HepG2 (cell line): ENCODE results near the gene PSENEN. TPM values are rescaled to one million over a fixed set of nuclear protein-coding genes. Genes with fewer than 3 reads are reported as not detected.
A peak's percentile ranks its signal among the peaks of the same experiment; 100 is the strongest.

Source experiments
- ATF7 ChIP-seq, 2 experiments: fragments of 450-650 bp in 1 of 2; sonication (generic) in 1 of 2; formaldehyde crosslinking in 1 of 2; IDR thresholded peaks; 2 replicates each; pipeline versions ENCODE4 v1.4.0 to v1.6.1; 2016 to 2020; ENCODE audit warnings: antibody characterized with exemption in 1 of 2, mild to moderate bottlenecking in 1 of 2, missing genetic modification reagents in 1 of 2
- CBX5 ChIP-seq: sonication (generic); formaldehyde crosslinking; IDR thresholded peaks from 2 replicates; pipeline ENCODE4 v1.4.0; 2020; ENCODE audit warnings: missing genetic modification reagents, borderline replicate concordance
- CHD4 ChIP-seq: fragments of 200-600 bp; sonication (generic); IDR thresholded peaks from 2 replicates; pipeline ENCODE4 v1.7.0; 2017; ENCODE audit warnings: mild to moderate bottlenecking, low read length, borderline replicate concordance
- ERF ChIP-seq: IDR thresholded peaks from 2 replicates; pipeline ENCODE4 v1.6.1; 2018; ENCODE audit warnings: missing biosample characterization, missing genetic modification reagents
- GABPB1 ChIP-seq: IDR thresholded peaks from 2 replicates; pipeline ENCODE4 v1.6.1; 2016; ENCODE audit warnings: mild to moderate bottlenecking, missing genetic modification reagents, moderate library complexity, missing compliant biosample characterization
- GLI4 ChIP-seq: sonication (generic); formaldehyde crosslinking; IDR thresholded peaks from 2 replicates; pipeline ENCODE4 v1.5.1; 2020; ENCODE audit warnings: missing genetic modification reagents, mild to moderate bottlenecking, moderate library complexity, borderline replicate concordance
- ISX ChIP-seq: sonication (generic); formaldehyde crosslinking; conservative IDR thresholded peaks from 2 replicates; pipeline ENCODE4 v1.5.0; 2020; ENCODE audit warnings: missing genetic modification reagents
- MAX ChIP-seq: IDR thresholded peaks from 2 replicates; pipeline ENCODE4 v1.6.1; 2012; ENCODE audit warnings: inconsistent platforms
- MLX ChIP-seq: IDR thresholded peaks from 2 replicates; pipeline ENCODE4 v1.6.1; 2016
- RFX5 ChIP-seq: IDR thresholded peaks from 2 replicates; pipeline ENCODE4 v1.6.1; 2011; ENCODE audit warnings: low read depth, low read length, improper control_type of control experiment
- SIX4 ChIP-seq: sonication (generic); formaldehyde crosslinking; IDR thresholded peaks from 2 replicates; pipeline ENCODE4 v1.4.0; 2020; ENCODE audit warnings: missing genetic modification reagents
- SKI ChIP-seq: fragments of 450-650 bp; IDR thresholded peaks from one replicate; pipeline ENCODE4 v1.6.1; 2018; ENCODE audit warnings: mild to moderate bottlenecking; ENCODE audit not compliant: partially characterized antibody
- SMYD3 ChIP-seq: sonication (generic); formaldehyde crosslinking; IDR thresholded peaks from 2 replicates; pipeline ENCODE4 v1.8.1; 2023; ENCODE audit warnings: mild to moderate bottlenecking, missing genetic modification reagents
- ZFP36 ChIP-seq: fragments of 150-350 bp; IDR thresholded peaks from 2 replicates; pipeline ENCODE4 v1.6.1; 2018; ENCODE audit warnings: borderline replicate concordance, low read length, low read depth; ENCODE audit not compliant: partially characterized antibody
- ZFX ChIP-seq: sonication (generic); formaldehyde crosslinking; IDR thresholded peaks from 2 replicates; pipeline ENCODE4 v1.4.0; 2020; ENCODE audit warnings: mild to moderate bottlenecking, low read depth, missing genetic modification reagents, moderate library complexity
- ZMYM3 ChIP-seq: sonication (generic); formaldehyde crosslinking; IDR thresholded peaks from 2 replicates; pipeline ENCODE4 v1.5.1; 2020; ENCODE audit warnings: mild to moderate bottlenecking, missing genetic modification reagents
- ZNF333 ChIP-seq: sonication (generic); formaldehyde crosslinking; IDR thresholded peaks from 2 replicates; pipeline ENCODE4 v1.4.0; 2020; ENCODE audit warnings: mild to moderate bottlenecking, missing genetic modification reagents, borderline replicate concordance
- ZNF431 ChIP-seq: sonication (generic); formaldehyde crosslinking; IDR thresholded peaks from 2 replicates; pipeline ENCODE4 v1.9.0; 2022; ENCODE audit warnings: missing genetic modification reagents, low read depth, mild to moderate bottlenecking, borderline replicate concordance
- ZNF570 ChIP-seq: sonication (generic); formaldehyde crosslinking; IDR thresholded peaks from 2 replicates; pipeline ENCODE4 v1.4.0; 2020; ENCODE audit warnings: mild to moderate bottlenecking, missing genetic modification reagents, borderline replicate concordance
- ZNF615 ChIP-seq: sonication (generic); formaldehyde crosslinking; IDR thresholded peaks from 2 replicates; pipeline ENCODE4 v1.5.0; 2020; ENCODE audit warnings: mild to moderate bottlenecking, missing genetic modification reagents, borderline replicate concordance
- polyA plus RNA-seq, 8 experiments: library from polyadenylated mRNA; depleted of rRNA in 3 of 8; stranded (reverse) in 7 of 8; unstranded in 1 of 8; fragments of >200 nt; fragmentation: Illumina TruSeq in 4 of 8; extraction: Trizol in 4 of 8; gene quantifications; 2 replicates each; pipeline versions ENCODE4 v1.2.1 to v1.2.3, GENCODE V29; 2011 to 2016; ENCODE audit warnings: low read depth in 4 of 8, missing spikeins in 1 of 8, mixed read lengths in 1 of 8; ENCODE audit not compliant: insufficient read depth in 1 of 8
- total RNA-seq, 5 experiments: library from RNA; depleted of rRNA; stranded (reverse); fragments of >200 nt; fragmentation: Illumina TruSeq; extraction: Trizol; gene quantifications; 2 replicates each; pipeline ENCODE4 v1.2.3, GENCODE V29; 2016; ENCODE audit warnings: low read depth in 1 of 5
- TF ChIP-seq, protein P1 (sequence below): IDR thresholded peaks from 2 replicates; pipeline ENCODE4 v1.6.1; 2016; ENCODE audit warnings: missing genetic modification reagents, missing compliant biosample characterization
- TF ChIP-seq, protein P2 (sequence below): sonication (generic); formaldehyde crosslinking; IDR thresholded peaks from 2 replicates; pipeline ENCODE4 v1.4.0; 2020; ENCODE audit warnings: missing genetic modification reagents, mild to moderate bottlenecking, borderline replicate concordance
- TF ChIP-seq, protein P3 (sequence below): sonication (generic); formaldehyde crosslinking; IDR thresholded peaks from 2 replicates; pipeline ENCODE4 v1.4.0; 2020; ENCODE audit warnings: missing genetic modification reagents

The PSENEN gene
- total and polyA plus RNA-seq, 2 of the 13 experiments (the other 11 are each of a cell fraction or from before 2014, with no cell fraction given) = 16.9 to 34.2 TPM

DNA sequence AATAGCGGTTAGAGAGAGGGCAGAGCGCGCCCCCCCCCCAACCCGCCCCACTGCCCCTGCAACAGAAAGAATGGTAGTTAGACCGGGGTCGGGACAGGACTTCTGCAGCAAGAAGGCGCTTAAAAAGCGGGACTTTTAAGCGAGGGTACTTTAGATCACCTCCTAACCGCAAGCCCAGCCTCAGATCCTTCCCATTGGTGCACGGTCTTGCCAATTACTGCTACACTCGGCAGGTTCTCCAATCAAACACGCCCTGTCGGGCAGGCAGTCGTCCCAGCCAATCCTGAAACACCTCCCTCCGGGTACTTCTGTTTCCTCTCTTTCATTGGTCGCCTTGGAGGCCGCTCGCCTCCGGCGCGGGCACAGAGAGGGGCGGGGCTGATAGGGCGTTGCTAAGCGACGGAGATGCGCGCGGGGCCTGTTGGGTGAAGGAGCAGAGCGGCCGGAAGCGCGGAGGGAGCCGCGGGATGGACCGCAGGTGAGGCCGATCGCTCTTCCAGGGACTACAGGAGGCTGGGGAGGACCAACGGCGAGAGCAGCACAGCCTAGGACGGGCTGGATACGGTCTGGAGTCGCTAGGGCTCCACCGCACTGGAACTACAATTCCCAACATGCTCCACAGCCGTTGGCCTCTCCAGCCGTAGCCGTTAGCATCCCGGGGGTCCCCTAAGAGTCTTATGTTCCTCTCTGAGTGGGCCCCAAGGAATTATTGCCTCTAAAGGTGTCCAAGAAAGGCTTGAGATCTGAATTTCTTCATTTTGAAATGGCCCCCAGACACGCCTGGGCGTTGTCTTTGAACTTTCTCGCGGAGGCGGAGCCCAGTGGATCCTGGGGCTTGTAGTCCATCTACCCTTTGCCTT, 12.5 kb downstream of the PSENEN start, which contains the start of gene PROSER3 (continued):
- TF ChIP-seq SMYD3 (no peak; the same call in 1 of the 2 replicates), GLI4 (CRISPR knock-in tag) (no peak), ZNF615 (no peak; the same call in 1 of the 2 replicates), ZNF570 (CRISPR knock-in tag) (no peak), MLX (no peak), GABPB1 (CRISPR knock-in tag) (peak; percentile 92), CBX5 (CRISPR knock-in tag) (no peak), ZFP36 (no peak), SIX4 (CRISPR knock-in tag) (no peak), CHD4 (no peak), ATF7 (IDR thresholded peaks at IDR 0.05) (no peak), ATF7 (CRISPR knock-in tag; IDR thresholded peaks at IDR 0.05) (no peak), ISX (CRISPR knock-in tag) (peak; percentile 90), ZNF333 (CRISPR knock-in tag) (no peak), RFX5 (peak; percentile 24; the same call in 1 of the 2 replicates), MAX (no peak), ERF (CRISPR knock-in tag) (0 out of 2 replicates have a peak, but pooled peaks have one; percentile 38), ZFX (CRISPR knock-in tag) (peak; percentile 80), ZNF431 (CRISPR knock-in tag) (no peak), SKI (no peak), ZMYM3 (no peak)
- TF ChIP-seq, protein P1, sequence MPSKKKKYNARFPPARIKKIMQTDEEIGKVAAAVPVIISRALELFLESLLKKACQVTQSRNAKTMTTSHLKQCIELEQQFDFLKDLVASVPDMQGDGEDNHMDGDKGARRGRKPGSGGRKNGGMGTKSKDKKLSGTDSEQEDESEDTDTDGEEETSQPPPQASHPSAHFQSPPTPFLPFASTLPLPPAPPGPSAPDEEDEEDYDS (CRISPR knock-in tag) = peak; percentile 62; the same call in 1 of the 2 replicates
- TF ChIP-seq, protein P2, sequence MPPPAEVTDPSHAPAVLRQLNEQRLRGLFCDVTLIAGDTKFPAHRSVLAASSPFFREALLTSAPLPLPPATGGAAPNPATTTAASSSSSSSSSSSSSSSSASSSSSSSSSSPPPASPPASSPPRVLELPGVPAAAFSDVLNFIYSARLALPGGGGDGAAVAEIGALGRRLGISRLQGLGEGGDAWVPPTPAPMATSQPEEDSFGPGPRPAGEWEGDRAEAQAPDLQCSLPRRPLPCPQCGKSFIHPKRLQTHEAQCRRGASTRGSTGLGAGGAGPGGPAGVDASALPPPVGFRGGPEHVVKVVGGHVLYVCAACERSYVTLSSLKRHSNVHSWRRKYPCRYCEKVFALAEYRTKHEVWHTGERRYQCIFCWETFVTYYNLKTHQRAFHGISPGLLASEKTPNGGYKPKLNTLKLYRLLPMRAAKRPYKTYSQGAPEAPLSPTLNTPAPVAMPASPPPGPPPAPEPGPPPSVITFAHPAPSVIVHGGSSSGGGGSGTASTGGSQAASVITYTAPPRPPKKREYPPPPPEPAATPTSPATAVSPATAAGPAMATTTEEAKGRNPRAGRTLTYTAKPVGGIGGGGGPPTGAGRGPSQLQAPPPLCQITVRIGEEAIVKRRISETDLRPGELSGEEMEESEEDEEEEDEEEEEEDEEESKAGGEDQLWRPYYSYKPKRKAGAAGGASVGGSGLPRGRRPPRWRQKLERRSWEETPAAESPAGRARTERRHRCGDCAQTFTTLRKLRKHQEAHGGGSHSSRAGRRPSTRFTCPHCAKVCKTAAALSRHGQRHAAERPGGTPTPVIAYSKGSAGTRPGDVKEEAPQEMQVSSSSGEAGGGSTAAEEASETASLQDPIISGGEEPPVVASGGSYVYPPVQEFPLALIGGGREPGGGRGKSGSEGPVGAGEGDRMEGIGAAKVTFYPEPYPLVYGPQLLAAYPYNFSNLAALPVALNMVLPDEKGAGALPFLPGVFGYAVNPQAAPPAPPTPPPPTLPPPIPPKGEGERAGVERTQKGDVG (CRISPR knock-in tag) = no peak
- TF ChIP-seq, protein P3, sequence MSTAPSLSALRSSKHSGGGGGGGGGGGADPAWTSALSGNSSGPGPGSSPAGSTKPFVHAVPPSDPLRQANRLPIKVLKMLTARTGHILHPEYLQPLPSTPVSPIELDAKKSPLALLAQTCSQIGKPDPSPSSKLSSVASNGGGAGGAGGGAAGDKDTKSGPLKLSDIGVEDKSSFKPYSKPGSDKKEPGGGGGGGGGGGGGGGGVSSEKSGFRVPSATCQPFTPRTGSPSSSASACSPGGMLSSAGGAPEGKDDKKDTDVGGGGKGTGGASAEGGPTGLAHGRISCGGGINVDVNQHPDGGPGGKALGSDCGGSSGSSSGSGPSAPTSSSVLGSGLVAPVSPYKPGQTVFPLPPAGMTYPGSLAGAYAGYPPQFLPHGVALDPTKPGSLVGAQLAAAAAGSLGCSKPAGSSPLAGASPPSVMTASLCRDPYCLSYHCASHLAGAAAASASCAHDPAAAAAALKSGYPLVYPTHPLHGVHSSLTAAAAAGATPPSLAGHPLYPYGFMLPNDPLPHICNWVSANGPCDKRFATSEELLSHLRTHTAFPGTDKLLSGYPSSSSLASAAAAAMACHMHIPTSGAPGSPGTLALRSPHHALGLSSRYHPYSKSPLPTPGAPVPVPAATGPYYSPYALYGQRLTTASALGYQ (CRISPR knock-in tag) = no peak
